ENCODE measurements around the gene FLOT1. TPM values are rescaled to one million over a fixed set of nuclear protein-coding genes. Genes with fewer than 3 reads are reported as not detected.

Gene FLOT1
- total RNA-seq, 2 experiments from 2014 or later = 155 to 188 TPM

- ATAC-seq (peak; percentile 27), DNase-seq (peak; percentile 94)
- H3K4me3 Mint-ChIP-seq = peak within 1 kb of the TSS; percentile 100
- CTCF ChIA-PET = interaction anchor here (1.0 to 2.2 kb wide), 2 partner anchors 36 to 144 kb away, joined by 5 to 9 read pairs; no protein-coding TSS in a partner anchor
- H3K4me1 Mint-ChIP-seq = peaks cover 37% of the 10 kb centered on the region
- POLR2A ChIA-PET = interaction anchor here (1.2 kb wide), 1 partner anchor 31 kb away, joined by 4 read pairs; the partner anchor contains the start of gene MDC1
- no peaks in the 10 kb centered on the region for H3K9me3 Mint-ChIP-seq (ENCODE audit: low read depth)
- H3K27me3 Mint-ChIP-seq = no peaks in the 10 kb centered on the region
- peaks cover 61% of the 10 kb centered on the region for H3K36me3 Mint-ChIP-seq (ENCODE audit: low read depth)
- peak within 1 kb of the TSS; percentile 89 for H3K27ac Mint-ChIP-seq
- intact Hi-C loops (cut with DNase I, micrococcal nuclease) = loop anchor here (1.0 to 10.0 kb wide), 10 partner anchors 31 to 621 kb away; partner anchors contain the start of genes MRPS18B (in 2 of the 2), PPP1R10 (in 2 of the 2), FLOT1 (in 1 of the 2) and GNL1 (in 1 of the 2)
Observed at GRCh38 chr6:30686009-30686907, 56.2 kb downstream of the FLOT1 start, which contains the start of gene PPP1R18. Gene PPP1R18, minus strand, starts transcription at chr6:30686645. Its CDS starts 627 bp downstream, at chr6:30686018.

- ChIA-PET POLR2A (interaction anchor here (0.8 to 1.2 kb wide), 2 partner anchors 32 to 68 kb away, joined by 3 to 4 read pairs; partner anchors contain the start of genes MDC1, MRPS18B and PPP1R10), CTCF (interaction anchor here (0.9 to 2.4 kb wide), 5 partner anchors 32 to 143 kb away, joined by 3 to 11 read pairs (median 5); partner anchors contain the start of gene MDC1)
- Mint-ChIP-seq H3K36me3 (ENCODE audit: low read depth) (peaks cover 70% of the 10 kb centered on the region), H3K27ac (peak overlapping the region; percentile 89), H3K27me3 (no peaks in the 10 kb centered on the region), H3K4me1 (peaks cover 36% of the 10 kb centered on the region), H3K9me3 (ENCODE audit: low read depth) (no peaks in the 10 kb centered on the region), H3K4me3 (peak overlapping the region; percentile 100)
- ATAC-seq = no peak
- DNase-seq = peak; percentile 59
- intact Hi-C loops (cut with DNase I, micrococcal nuclease) = loop anchor here (1.0 to 10.0 kb wide), 10 partner anchors 32 to 621 kb away; partner anchors contain the start of genes MRPS18B (in 2 of the 2), PPP1R10 (in 2 of the 2), FLOT1 (in 1 of the 2) and GNL1 (in 1 of the 2)
Observed at GRCh38 chr6:30685157-30686008, 57.1 kb downstream of the FLOT1 start.

GRCh38 chr6:30684386-30685156, 57.9 kb downstream of the FLOT1 start:
- CTCF ChIA-PET = interaction anchor here (0.5 to 2.4 kb wide), 5 partner anchors 18 to 143 kb away, joined by 3 to 11 read pairs (median 4); partner anchors contain the start of gene MDC1
- POLR2A ChIA-PET = interaction anchor here (0.8 to 1.2 kb wide), 2 partner anchors 33 to 67 kb away, joined by 3 to 4 read pairs; partner anchors contain the start of genes MDC1, MRPS18B and PPP1R10
- Mint-ChIP-seq H3K9me3 (ENCODE audit: low read depth) (no peaks in the 10 kb centered on the region), H3K27me3 (no peaks in the 10 kb centered on the region), H3K27ac (peak overlapping the region; percentile 97), H3K36me3 (ENCODE audit: low read depth) (peaks cover 77% of the 10 kb centered on the region), H3K4me3 (peak overlapping the region; percentile 100), H3K4me1 (peaks cover 35% of the 10 kb centered on the region)
- ATAC-seq (no peak), DNase-seq (peak; percentile 83)
- intact Hi-C loops (cut with DNase I, micrococcal nuclease) = loop anchor here in 1 of 2 experiments (5.0 to 10.0 kb wide), 4 partner anchors 337 to 620 kb away; partner anchors contain the start of genes POLR1H, PPP1R11, RPP21 and TRIM39

- H3K4me3 Mint-ChIP-seq = peak overlapping the region; percentile 100
- H3K9me3 Mint-ChIP-seq (ENCODE audit: low read depth) = no peaks in the 10 kb centered on the region
- H3K4me1 Mint-ChIP-seq = peaks cover 31% of the 10 kb centered on the region
- peaks cover 81% of the 10 kb centered on the region for H3K36me3 Mint-ChIP-seq (ENCODE audit: low read depth)
- DNase-seq = no peak
- H3K27me3 Mint-ChIP-seq = no peaks in the 10 kb centered on the region
- no peak for ATAC-seq
- CTCF ChIA-PET = interaction anchor here (2.2 to 2.4 kb wide), 2 partner anchors 33 to 142 kb away, joined by 9 to 11 read pairs; partner anchors contain the start of gene MDC1
- H3K27ac Mint-ChIP-seq = peak overlapping the region; percentile 97
- intact Hi-C loops (cut with DNase I, micrococcal nuclease) = loop anchor here (2.0 to 10.0 kb wide), 7 partner anchors 131 to 619 kb away; partner anchors contain the start of genes HLA-E (in 1 of the 2), POLR1H (in 1 of the 2), PPP1R11 (in 1 of the 2) and RPP21 (in 1 of the 2)
- POLR2A ChIA-PET = interaction anchor here (0.6 kb wide), 1 partner anchor 127 kb away, joined by 4 read pairs; the partner anchor contains the start of gene PRR3
Observed at GRCh38 chr6:30683980-30684338, 58.5 kb downstream of the FLOT1 start.

- peak overlapping the region; percentile 100 for H3K4me3 Mint-ChIP-seq
- H3K36me3 Mint-ChIP-seq (ENCODE audit: low read depth) = peaks cover 84% of the 10 kb centered on the region
- intact Hi-C loops (cut with DNase I, micrococcal nuclease) = loop anchor here (2.0 to 10.0 kb wide), 7 partner anchors 131 to 619 kb away; partner anchors contain the start of genes HLA-E (in 1 of the 2), POLR1H (in 1 of the 2), PPP1R11 (in 1 of the 2) and RPP21 (in 1 of the 2)
- DNase-seq = peak; percentile 29
- H3K27ac Mint-ChIP-seq = peak overlapping the region; percentile 97
- ChIA-PET POLR2A (interaction anchor here (0.6 to 2.6 kb wide), 3 partner anchors 32 to 126 kb away, joined by 4 to 11 read pairs (median 4); partner anchors contain the start of genes MDC1 and PRR3), CTCF (interaction anchor here (0.8 to 5.2 kb wide), 6 partner anchors 34 to 200 kb away, joined by 3 to 97 read pairs (median 3); partner anchors contain the start of genes MDC1 and MRPS18B)
- no peak for ATAC-seq
- H3K9me3 Mint-ChIP-seq (ENCODE audit: low read depth) = no peaks in the 10 kb centered on the region
- no peaks in the 10 kb centered on the region for H3K27me3 Mint-ChIP-seq
- peaks cover 27% of the 10 kb centered on the region for H3K4me1 Mint-ChIP-seq
Observed at GRCh38 chr6:30683183-30683979, 59.1 kb downstream of the FLOT1 start.

- peak; percentile 93 for DNase-seq
- no peaks in the 10 kb centered on the region for H3K27me3 Mint-ChIP-seq
- no peaks in the 10 kb centered on the region for H3K9me3 Mint-ChIP-seq (ENCODE audit: low read depth)
- intact Hi-C loops (cut with DNase I, micrococcal nuclease) = loop anchor here (1.0 to 10.0 kb wide), 14 partner anchors 35 to 859 kb away; partner anchors contain the start of genes MDC1 (in 2 of the 2), MRPS18B (in 2 of the 2), PPP1R10 (in 2 of the 2) and C6orf136 (in 1 of the 2)
- ChIA-PET POLR2A (interaction anchor here (0.7 to 2.6 kb wide), 8 partner anchors 33 to 137 kb away, joined by 3 to 20 read pairs (median 4); partner anchors contain the start of genes ATAT1, MDC1 and TUBB), CTCF (interaction anchor here (0.5 to 5.2 kb wide), 14 partner anchors 11 to 208 kb away, joined by 3 to 97 read pairs (median 3); partner anchors contain the start of genes MDC1, MRPS18B and TUBB)
- peaks cover 84% of the 10 kb centered on the region for H3K36me3 Mint-ChIP-seq (ENCODE audit: low read depth)
- peak overlapping the region; percentile 100 for H3K4me3 Mint-ChIP-seq
- H3K27ac Mint-ChIP-seq = peak overlapping the region; percentile 97
- H3K4me1 Mint-ChIP-seq = peaks cover 20% of the 10 kb centered on the region
- ATAC-seq = peak; percentile 68
Observed at GRCh38 chr6:30682143-30683117, 60.1 kb downstream of the FLOT1 start.

GRCh38 chr6:30681766-30682142, 60.7 kb downstream of the FLOT1 start:
- DNase-seq (peak; percentile 27), ATAC-seq (peak; percentile 1)
- ChIA-PET CTCF (interaction anchor here (0.6 to 5.2 kb wide), 10 partner anchors 35 to 400 kb away, joined by 3 to 97 read pairs (median 3); partner anchors contain the start of genes MDC1 and TUBB), POLR2A (interaction anchor here (0.9 to 2.6 kb wide), 7 partner anchors 35 to 138 kb away, joined by 3 to 20 read pairs (median 4); partner anchors contain the start of genes ATAT1, MDC1 and TUBB)
- intact Hi-C loops (cut with DNase I, micrococcal nuclease) = loop anchor here (1.0 to 10.0 kb wide), 14 partner anchors 34 to 860 kb away; partner anchors contain the start of genes MDC1 (in 2 of the 2), MRPS18B (in 2 of the 2), PPP1R10 (in 2 of the 2) and C6orf136 (in 1 of the 2)
- Mint-ChIP-seq H3K4me1 (peaks cover 20% of the 10 kb centered on the region), H3K27ac (peak overlapping the region; percentile 97), H3K27me3 (no peaks in the 10 kb centered on the region), H3K4me3 (peak overlapping the region; percentile 100), H3K36me3 (ENCODE audit: low read depth) (peaks cover 90% of the 10 kb centered on the region), H3K9me3 (ENCODE audit: low read depth) (no peaks in the 10 kb centered on the region)

Measured in activated CD4-positive, alpha-beta T cell treated with anti-CD3 and anti-CD28 coated beads for 36 hours (primary cell).